NCI-H1930 (cell line): ENCODE results near the gene TIMM8B.
"Not testable (repeated sequence)": the region's sequence is repeated elsewhere in the genome, so short reads cannot be mapped to it uniquely, and the experiment has no call there.

Source experiments
- DNase-seq, 2 experiments: peaks; one replicate each; lab custom pipeline; 2025; lab: John Stamatoyannopoulos, UW

TIMM8B gene

GRCh38 chr11:112073941-112074811, 12.4 kb downstream of the TIMM8B start, which contains the start of the genes NKAPD1 and PIH1D2:
NKAPD1 (plus strand) TSS chr11:112074299; CDS start chr11:112075575, 1,276 bp downstream.
PIH1D2 (minus strand) TSS chr11:112074017; CDS start chr11:112073174, 843 bp downstream.
- DNase-seq = peak; percentile 68 to 77

GRCh38 chr11:112062923-112063322, 23.6 kb downstream of the TIMM8B start:
- no peak for DNase-seq

GRCh38 chr11:112058103-112058502, 28.5 kb downstream of the TIMM8B start:
- no peak for DNase-seq

- DNase-seq = no peak
Observed at GRCh38 chr11:112057170-112057569, 29.4 kb downstream of the TIMM8B start.

- DNase-seq = no peak
Observed at GRCh38 chr11:112051768-112052167, 34.8 kb downstream of the TIMM8B start.

GRCh38 chr11:112050721-112051120, 35.8 kb downstream of the TIMM8B start:
- no peak for DNase-seq

- no peak for DNase-seq
Observed at GRCh38 chr11:112049777-112050176, 36.8 kb downstream of the TIMM8B start.

- not testable (repeated sequence) for DNase-seq
Observed at GRCh38 chr11:112048256-112048655, 38.3 kb downstream of the TIMM8B start.

- DNase-seq = not testable (repeated sequence)
Observed at GRCh38 chr11:112046647-112047046, 39.9 kb downstream of the TIMM8B start.

GRCh38 chr11:112044961-112045360, 41.6 kb downstream of the TIMM8B start:
- no peak for DNase-seq

GRCh38 chr11:112042961-112043304, 43.6 kb downstream of the TIMM8B start:
- DNase-seq = no peak

- DNase-seq = no peak
Observed at GRCh38 chr11:112042161-112042960, 44.2 kb downstream of the TIMM8B start.

- no peak for DNase-seq
Observed at GRCh38 chr11:112037527-112037926, 49.0 kb downstream of the TIMM8B start.
